HepG2 (cell line): ENCODE measurements around the gene CTNNBIP1. TPM values are rescaled to one million over a fixed set of nuclear protein-coding genes. Genes with fewer than 3 reads are reported as not detected.

ENCODE experiments used
- CBX5 ChIP-seq: sonication (generic); formaldehyde crosslinking; IDR thresholded peaks from 2 replicates; pipeline ENCODE4 v1.4.0; 2020; ENCODE audit warnings: missing genetic modification reagents, borderline replicate concordance
- FOXK1 ChIP-seq: sonication (generic); formaldehyde crosslinking; IDR thresholded peaks from 2 replicates; pipeline ENCODE4 v1.4.0; 2020; ENCODE audit warnings: low read depth, missing genetic modification reagents, borderline replicate concordance
- GABPB1 ChIP-seq: IDR thresholded peaks from 2 replicates; pipeline ENCODE4 v1.6.1; 2016; ENCODE audit warnings: mild to moderate bottlenecking, missing genetic modification reagents, moderate library complexity, missing compliant biosample characterization
- GATAD1 ChIP-seq: IDR thresholded peaks from 2 replicates; pipeline ENCODE4 v1.6.1; 2016; ENCODE audit warnings: missing genetic modification reagents, missing compliant biosample characterization
- KDM5B ChIP-seq: sonication (generic); formaldehyde crosslinking; IDR thresholded peaks from 2 replicates; pipeline ENCODE4 v1.4.0; 2020; ENCODE audit warnings: missing genetic modification reagents, mild to moderate bottlenecking, borderline replicate concordance
- NR2F6 ChIP-seq, 2 experiments: IDR thresholded peaks; 2 replicates each; pipeline ENCODE4 v1.6.1; 2016; ENCODE audit warnings: antibody characterized with exemption in 1 of 2, mild to moderate bottlenecking in 1 of 2
- PAF1 ChIP-seq: IDR thresholded peaks from 2 replicates; pipeline ENCODE4 v1.6.1; 2016; ENCODE audit warnings: missing genetic modification reagents, missing compliant biosample characterization
- XBP1 ChIP-seq: sonication (generic); formaldehyde crosslinking; IDR thresholded peaks from 2 replicates; pipeline ENCODE4 v1.5.0; 2020; ENCODE audit warnings: missing genetic modification reagents
- ZNF17 ChIP-seq: sonication (generic); formaldehyde crosslinking; IDR thresholded peaks from 2 replicates; pipeline ENCODE4 v1.5.0; 2020; ENCODE audit warnings: mild to moderate bottlenecking, missing genetic modification reagents
- ZNF205 ChIP-seq: IDR thresholded peaks from 2 replicates; pipeline ENCODE4 v1.6.1; 2018; ENCODE audit warnings: missing biosample characterization, missing genetic modification reagents
- ZNF207 ChIP-seq: fragments of 450-650 bp; IDR thresholded peaks from 2 replicates; pipeline ENCODE4 v1.6.1; 2016; ENCODE audit warnings: antibody characterized with exemption, borderline replicate concordance
- ZNF350 ChIP-seq: sonication (generic); formaldehyde crosslinking; IDR thresholded peaks from 2 replicates; pipeline ENCODE4 v1.4.0; 2020; ENCODE audit warnings: mild to moderate bottlenecking, low read depth, missing genetic modification reagents, borderline replicate concordance
- polyA plus RNA-seq, 8 experiments: library from polyadenylated mRNA; depleted of rRNA in 3 of 8; stranded (reverse) in 7 of 8; unstranded in 1 of 8; fragments of >200 nt; fragmentation: Illumina TruSeq in 4 of 8; extraction: Trizol in 4 of 8; gene quantifications; 2 replicates each; pipeline versions ENCODE4 v1.2.1 to v1.2.3, GENCODE V29; 2011 to 2016; ENCODE audit warnings: low read depth in 4 of 8, missing spikeins in 1 of 8, mixed read lengths in 1 of 8; ENCODE audit not compliant: insufficient read depth in 1 of 8
- total RNA-seq, 5 experiments: library from RNA; depleted of rRNA; stranded (reverse); fragments of >200 nt; fragmentation: Illumina TruSeq; extraction: Trizol; gene quantifications; 2 replicates each; pipeline ENCODE4 v1.2.3, GENCODE V29; 2016; ENCODE audit warnings: low read depth in 1 of 5
- TF ChIP-seq, protein P1 (sequence below): sonication (generic); formaldehyde crosslinking; IDR thresholded peaks from 2 replicates; pipeline ENCODE4 v1.4.0; 2020; ENCODE audit warnings: missing genetic modification reagents
- TF ChIP-seq, protein P2 (sequence below): IDR thresholded peaks from 2 replicates; pipeline ENCODE4 v1.6.1; 2016; ENCODE audit warnings: missing compliant biosample characterization, missing genetic modification reagents, borderline replicate concordance
- TF ChIP-seq, protein P3 (sequence below): IDR thresholded peaks from 2 replicates; pipeline ENCODE4 v1.6.1; 2016; ENCODE audit warnings: mild to moderate bottlenecking
- TF ChIP-seq, protein P4 (sequence below): sonication (generic); formaldehyde crosslinking; IDR thresholded peaks from 2 replicates; pipeline ENCODE4 v1.4.0; 2020; ENCODE audit warnings: low read depth, missing genetic modification reagents

CTNNBIP1 gene
- total and polyA plus RNA-seq, 2 of the 13 experiments (the other 11 are each of a cell fraction or from before 2014, with no cell fraction given), result 71.7 to 83.0 TPM

DNA sequence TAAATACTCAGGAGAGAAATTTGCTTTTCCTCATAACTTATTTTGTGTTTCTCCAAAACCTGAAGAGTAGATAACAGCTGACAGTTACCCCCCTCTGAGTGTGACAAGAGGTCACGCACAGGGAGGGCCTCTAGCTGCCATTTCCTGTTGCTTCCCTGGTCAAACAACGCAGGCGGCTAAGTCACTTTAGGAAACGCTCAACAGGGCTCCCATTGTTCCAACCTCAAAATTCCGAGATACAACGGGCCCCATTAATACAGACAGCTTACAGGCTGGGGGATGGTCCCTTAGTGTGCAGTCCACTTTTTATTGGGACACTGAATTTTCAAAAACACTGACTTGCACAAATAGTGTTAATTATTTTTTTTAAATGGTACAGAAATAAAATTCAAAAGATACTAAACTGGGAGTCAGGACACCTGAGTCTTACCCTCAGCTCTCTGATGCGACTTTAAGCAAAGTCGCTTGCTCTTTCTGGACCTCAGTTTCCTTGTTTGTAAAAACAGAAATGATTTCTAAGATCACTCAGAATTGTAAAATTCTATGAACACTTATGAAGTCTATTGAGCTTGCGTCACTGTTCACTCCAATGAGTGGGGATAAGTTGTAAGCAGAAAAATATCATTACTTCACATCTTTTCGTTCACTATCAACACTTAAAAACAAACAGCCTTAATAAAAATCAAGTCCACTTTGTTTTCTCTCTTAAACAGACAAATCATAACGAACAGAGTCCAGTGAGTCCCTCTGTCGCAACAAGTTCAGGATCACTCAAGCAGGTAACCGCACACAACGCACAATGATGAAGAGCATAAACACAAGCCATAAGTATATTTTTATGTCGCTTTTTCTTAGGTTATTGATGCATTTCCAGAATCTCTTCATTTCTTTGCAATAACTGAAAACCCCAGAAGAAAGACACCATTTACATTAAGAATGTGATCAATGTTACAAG lies 19.6 kb upstream of the CTNNBIP1 start (continued):
- TF ChIP-seq, protein P1, sequence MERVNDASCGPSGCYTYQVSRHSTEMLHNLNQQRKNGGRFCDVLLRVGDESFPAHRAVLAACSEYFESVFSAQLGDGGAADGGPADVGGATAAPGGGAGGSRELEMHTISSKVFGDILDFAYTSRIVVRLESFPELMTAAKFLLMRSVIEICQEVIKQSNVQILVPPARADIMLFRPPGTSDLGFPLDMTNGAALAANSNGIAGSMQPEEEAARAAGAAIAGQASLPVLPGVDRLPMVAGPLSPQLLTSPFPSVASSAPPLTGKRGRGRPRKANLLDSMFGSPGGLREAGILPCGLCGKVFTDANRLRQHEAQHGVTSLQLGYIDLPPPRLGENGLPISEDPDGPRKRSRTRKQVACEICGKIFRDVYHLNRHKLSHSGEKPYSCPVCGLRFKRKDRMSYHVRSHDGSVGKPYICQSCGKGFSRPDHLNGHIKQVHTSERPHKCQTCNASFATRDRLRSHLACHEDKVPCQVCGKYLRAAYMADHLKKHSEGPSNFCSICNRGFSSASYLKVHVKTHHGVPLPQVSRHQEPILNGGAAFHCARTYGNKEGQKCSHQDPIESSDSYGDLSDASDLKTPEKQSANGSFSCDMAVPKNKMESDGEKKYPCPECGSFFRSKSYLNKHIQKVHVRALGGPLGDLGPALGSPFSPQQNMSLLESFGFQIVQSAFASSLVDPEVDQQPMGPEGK (CRISPR knock-in tag), result peak; percentile 89
- TF ChIP-seq, protein P2, sequence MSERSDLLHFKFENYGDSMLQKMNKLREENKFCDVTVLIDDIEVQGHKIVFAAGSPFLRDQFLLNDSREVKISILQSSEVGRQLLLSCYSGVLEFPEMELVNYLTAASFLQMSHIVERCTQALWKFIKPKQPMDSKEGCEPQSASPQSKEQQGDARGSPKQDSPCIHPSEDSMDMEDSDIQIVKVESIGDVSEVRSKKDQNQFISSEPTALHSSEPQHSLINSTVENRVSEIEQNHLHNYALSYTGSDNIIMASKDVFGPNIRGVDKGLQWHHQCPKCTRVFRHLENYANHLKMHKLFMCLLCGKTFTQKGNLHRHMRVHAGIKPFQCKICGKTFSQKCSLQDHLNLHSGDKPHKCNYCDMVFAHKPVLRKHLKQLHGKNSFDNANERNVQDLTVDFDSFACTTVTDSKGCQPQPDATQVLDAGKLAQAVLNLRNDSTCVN, result no peak
- TF ChIP-seq, protein P3, sequence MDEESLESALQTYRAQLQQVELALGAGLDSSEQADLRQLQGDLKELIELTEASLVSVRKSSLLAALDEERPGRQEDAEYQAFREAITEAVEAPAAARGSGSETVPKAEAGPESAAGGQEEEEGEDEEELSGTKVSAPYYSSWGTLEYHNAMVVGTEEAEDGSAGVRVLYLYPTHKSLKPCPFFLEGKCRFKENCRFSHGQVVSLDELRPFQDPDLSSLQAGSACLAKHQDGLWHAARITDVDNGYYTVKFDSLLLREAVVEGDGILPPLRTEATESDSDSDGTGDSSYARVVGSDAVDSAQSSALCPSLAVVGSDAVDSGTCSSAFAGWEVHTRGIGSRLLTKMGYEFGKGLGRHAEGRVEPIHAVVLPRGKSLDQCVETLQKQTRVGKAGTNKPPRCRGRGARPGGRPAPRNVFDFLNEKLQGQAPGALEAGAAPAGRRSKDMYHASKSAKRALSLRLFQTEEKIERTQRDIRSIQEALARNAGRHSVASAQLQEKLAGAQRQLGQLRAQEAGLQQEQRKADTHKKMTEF (CRISPR knock-in tag), result peak; percentile 71
- TF ChIP-seq FOXK1 (CRISPR knock-in tag) (peak; percentile 78; the same call in 1 of the 2 replicates), ZNF205 (CRISPR knock-in tag) (0 out of 2 replicates have a peak, but pooled peaks have one; percentile 60), GATAD1 (0 out of 2 replicates have a peak, but pooled peaks have one; percentile 52), XBP1 (no peak), ZNF17 (CRISPR knock-in tag) (no peak), ZNF350 (no peak), PAF1 (CRISPR knock-in tag) (no peak), KDM5B (CRISPR knock-in tag) (no peak), CBX5 (CRISPR knock-in tag) (no peak; the same call in 1 of the 2 replicates), ZNF207 (no peak), GABPB1 (CRISPR knock-in tag) (peak; percentile 69), NR2F6 (IDR thresholded peaks at IDR 0.05) (peak; percentile 94), NR2F6 (CRISPR knock-in tag; IDR thresholded peaks at IDR 0.05) (peak; percentile 97)
- TF ChIP-seq, protein P4, sequence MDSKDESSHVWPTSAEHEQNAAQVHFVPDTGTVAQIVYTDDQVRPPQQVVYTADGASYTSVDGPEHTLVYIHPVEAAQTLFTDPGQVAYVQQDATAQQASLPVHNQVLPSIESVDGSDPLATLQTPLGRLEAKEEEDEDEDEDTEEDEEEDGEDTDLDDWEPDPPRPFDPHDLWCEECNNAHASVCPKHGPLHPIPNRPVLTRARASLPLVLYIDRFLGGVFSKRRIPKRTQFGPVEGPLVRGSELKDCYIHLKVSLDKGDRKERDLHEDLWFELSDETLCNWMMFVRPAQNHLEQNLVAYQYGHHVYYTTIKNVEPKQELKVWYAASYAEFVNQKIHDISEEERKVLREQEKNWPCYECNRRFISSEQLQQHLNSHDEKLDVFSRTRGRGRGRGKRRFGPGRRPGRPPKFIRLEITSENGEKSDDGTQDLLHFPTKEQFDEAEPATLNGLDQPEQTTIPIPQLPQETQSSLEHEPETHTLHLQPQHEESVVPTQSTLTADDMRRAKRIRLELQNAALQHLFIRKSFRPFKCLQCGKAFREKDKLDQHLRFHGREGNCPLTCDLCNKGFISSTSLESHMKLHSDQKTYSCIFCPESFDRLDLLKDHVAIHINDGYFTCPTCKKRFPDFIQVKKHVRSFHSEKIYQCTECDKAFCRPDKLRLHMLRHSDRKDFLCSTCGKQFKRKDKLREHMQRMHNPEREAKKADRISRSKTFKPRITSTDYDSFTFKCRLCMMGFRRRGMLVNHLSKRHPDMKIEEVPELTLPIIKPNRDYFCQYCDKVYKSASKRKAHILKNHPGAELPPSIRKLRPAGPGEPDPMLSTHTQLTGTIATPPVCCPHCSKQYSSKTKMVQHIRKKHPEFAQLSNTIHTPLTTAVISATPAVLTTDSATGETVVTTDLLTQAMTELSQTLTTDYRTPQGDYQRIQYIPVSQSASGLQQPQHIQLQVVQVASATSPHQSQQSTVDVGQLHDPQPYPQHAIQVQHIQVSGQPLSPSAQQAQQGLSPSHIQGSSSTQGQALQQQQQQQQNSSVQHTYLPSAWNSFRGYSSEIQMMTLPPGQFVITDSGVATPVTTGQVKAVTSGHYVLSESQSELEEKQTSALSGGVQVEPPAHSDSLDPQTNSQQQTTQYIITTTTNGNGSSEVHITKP (CRISPR knock-in tag), result no peak
